ENCODE data around the gene ATAD3A. TPM values are rescaled to one million over a fixed set of nuclear protein-coding genes. Genes with fewer than 3 reads are reported as not detected.
"Not testable (repeated sequence)": the region's sequence is repeated elsewhere in the genome, so short reads cannot be mapped to it uniquely, and the experiment has no call there.

ATAD3A gene
- 29.3 and 59.4 TPM in 2 replicates for total RNA-seq

- peak; percentile 99 for DNase-seq
These were observed at the start of gene ATAD3A for GRCh38 chr1:1511533-1512285. Gene ATAD3A (plus strand): TSS chr1:1512162. CDS start chr1:1512269, 107 bp downstream.

GRCh38 chr1:1462318-1462966 is 49.5 kb upstream of the ATAD3A start:
- no peak for DNase-seq

- no peak for DNase-seq
These were observed 48.6 kb upstream of the ATAD3A start for GRCh38 chr1:1463312-1463711.

DNA sequence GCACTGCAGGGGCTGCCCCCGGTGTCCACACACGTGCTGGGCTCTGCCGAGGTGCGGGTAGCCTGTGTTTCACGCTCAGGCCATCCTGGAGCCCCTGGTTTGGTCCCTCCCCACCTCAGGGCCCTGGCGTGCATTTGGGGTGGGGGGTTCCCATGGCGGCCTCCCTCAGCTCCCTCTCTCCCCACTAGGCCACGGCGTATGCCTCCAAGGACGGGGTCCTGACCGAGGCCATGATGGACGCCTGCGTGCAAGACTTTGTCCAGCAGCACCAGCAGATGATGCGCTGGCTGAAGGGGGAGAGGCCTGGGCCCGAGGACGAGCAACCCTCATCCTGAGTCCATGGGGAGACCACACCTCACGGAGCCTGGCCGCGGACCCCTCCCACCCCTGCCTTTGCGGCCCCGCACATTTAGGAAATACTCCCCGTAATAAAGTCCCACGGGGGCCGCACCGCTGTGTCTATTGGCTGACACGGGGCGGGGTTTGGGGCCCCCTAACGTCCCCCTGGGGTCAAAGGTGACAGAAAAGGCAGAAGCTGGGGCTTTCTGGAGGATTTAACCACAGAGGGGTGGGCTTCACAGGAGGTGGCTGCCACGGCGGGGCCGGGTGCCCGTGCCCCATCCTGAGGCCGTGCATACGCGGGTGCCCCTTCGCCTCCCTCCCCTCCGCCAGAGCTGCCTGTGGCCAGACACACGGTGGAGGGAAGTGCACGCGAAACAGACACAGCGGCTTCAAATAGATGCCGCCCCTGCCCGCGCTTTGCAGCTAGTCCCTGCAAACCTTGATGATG is 43.6 kb upstream of the ATAD3A start:
- DNase-seq, result not testable (repeated sequence)

DNA sequence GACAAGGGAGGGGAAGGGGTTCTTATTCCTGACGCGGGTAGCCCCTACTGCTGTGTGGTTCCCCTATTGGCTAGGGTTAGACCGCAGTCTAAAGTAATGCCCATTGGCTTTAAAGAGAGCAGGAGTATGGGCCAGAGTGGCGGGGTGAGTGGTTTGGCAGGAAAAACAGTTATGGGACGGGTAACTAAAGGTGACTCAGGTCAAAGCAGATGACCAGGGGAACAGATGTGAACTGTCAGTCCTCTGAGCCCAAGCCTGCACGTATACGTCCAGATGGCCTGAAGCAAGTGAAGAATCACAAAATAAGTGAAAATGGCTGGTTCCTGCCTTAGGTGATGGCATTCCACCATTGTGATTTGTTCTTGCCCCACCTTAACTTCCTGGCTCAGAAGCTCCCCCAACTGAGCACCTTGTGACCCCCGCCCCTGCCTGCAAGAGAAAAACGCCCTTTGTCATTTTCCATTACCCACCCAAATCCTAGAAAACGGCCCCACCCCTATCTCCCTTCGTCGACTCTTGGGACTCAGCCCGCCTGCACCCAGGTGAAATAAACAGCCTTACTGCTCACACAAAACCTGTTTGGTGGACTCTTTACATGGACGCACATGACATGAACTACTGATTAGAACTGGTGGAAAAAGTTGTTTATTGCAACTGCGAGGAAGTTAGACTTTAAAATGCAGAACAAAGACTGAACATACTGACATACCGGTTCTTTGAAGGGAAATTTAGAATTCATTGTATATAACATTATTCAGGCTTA is 41.2 kb upstream of the ATAD3A start:
- no peak for DNase-seq

GRCh38 chr1:1471389-1472052 is 40.4 kb upstream of the ATAD3A start, which contains the start of gene ATAD3B:
Gene ATAD3B (plus strand): TSS chr1:1471765. CDS start chr1:1471885, 120 bp downstream.
- peak; percentile 96 for DNase-seq

- peak; percentile 9 for DNase-seq
These were observed 39.7 kb upstream of the ATAD3A start for GRCh38 chr1:1472053-1472876.

DNA sequence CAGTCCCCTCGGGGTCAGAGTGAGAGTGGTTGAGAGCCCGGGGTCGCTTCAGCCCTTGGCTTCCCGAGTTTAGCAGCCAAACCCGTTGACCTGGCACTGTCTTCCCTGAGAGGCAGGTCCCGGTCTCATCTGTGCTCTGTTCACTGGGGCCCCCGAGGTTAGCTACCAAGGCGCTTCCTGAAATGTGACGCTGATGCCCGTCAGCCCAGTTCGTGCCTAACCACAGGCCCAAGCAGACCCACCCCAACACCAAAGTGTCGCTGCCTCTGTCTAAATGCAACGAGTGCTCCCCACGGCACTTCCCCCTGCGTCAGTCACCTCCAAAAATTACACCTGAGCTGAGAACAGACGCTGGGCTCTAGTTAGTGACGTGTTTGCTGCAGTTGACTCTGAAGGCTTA is 36.0 kb upstream of the ATAD3A start:
- DNase-seq, result not testable (repeated sequence)

DNA sequence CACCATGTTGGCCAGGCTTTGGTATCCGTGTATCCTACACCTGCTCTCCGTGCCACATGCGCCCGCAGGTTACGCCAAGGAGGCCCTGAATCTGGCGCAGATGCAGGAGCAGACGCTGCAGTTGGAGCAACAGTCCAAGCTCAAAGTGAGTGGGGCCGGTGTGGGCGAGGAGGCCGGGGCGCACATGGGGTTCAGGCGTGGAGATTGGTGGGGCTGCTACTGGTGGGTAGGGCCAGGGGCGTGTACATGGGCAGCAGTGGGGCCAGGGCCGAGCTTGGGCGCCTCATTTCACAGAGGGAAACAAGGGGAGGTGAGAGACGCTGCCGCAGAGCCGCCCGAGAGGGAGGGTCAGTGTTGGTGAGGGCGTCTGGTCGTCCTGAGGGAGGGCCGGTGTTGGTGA is 34.8 kb upstream of the ATAD3A start:
- no peak for DNase-seq

DNA sequence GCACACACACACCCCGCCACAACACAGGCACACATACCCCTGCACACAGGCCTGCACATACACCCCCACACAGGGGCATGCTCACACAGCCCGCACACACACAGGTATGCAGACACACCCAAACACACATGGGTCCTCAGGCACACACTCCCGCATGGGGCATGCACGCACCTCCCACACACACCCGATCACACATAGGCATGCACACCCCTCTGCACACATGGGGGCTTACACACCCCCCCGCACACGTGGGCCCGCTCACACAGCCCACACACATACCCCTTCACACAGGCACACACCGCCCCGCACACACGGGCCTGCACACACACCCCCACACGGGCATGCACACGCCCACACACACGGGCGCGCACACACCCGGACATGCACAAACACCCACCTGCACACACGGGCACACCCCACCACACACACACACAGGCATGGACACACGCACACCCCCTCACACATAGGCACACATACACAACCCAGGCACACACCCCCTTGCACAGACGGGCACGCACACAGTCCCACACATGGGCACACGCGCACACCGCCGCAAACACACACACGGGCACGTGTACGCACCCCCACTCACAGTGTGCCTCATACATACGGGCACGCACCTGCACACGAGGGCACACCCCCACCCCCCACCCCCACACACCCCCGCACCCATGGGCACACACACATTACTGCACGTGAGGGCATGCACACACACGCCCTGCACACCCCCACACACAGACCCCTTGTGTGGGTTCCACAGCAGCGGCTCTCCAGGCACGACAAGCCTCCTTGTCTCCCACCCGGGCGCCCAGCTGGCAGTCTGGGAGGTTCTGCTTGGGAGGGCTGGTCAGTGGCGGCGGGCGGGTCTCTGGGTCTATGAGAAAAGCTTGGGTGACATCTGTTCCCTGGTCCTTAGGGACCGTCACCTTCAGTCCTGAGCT is 32.1 kb upstream of the ATAD3A start:
- no peak for DNase-seq

DNA sequence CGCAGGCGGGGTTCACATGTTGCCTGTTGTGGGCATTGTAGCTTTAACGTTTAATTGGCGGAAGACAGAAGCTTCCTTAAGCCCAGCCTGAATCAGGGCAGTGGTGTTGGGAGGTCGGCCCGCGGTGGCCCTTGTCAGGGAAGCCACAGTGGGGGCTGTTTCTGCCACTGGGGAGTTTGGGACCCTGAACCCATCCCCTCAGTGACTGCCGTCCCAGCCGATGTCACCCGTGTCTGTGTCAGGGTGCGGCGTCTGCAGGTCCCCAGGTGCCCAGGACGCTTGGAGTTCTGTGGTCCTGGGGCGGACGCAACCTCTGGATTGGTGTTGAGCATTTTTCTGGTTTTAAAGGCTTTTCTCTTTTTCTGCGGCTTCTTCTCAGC is 31.5 kb upstream of the ATAD3A start:
- not testable (repeated sequence) for DNase-seq

- not testable (repeated sequence) for DNase-seq
These were observed 30.2 kb upstream of the ATAD3A start for GRCh38 chr1:1481811-1482210.

DNA sequence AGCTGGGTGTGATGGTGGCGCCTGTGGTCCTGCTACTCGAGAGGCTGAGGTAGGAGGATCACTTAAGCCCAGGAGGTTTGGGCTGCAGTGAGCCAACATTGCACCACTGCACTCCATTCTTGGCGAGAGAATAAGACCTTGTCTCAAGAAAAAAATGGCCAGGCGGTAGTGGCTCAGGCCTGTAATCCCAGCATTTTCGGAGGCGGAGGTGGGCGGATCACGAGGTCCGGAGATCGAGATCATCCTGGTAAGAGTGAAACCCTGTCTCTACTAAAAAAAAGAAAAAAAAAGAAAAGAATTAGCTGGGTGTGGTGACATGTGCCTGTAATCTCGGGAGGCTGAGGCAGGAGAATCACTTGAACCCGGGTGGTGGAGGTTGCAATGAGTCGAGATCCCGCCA is 29.1 kb upstream of the ATAD3A start:
- DNase-seq, result no peak

DNA sequence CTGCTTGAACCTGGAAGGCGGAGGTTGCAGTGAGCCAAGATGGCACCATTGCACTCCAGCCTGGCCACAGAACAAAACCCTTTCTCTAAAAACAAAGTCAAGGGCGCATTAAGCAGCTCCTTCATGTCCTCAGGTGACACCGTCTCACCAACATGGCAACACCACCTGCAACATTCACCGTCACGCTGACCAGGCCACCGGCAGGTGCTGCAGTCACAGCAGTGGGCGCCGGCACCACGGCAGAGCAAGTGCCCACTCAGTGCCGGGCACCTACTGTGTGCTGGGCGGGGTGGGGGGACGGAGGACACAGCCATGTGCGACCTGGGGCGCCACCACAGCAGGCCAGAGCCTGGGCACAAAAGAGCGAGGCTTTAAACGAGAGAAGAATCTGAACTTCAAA is 28.2 kb upstream of the ATAD3A start:
- DNase-seq, result no peak

DNA sequence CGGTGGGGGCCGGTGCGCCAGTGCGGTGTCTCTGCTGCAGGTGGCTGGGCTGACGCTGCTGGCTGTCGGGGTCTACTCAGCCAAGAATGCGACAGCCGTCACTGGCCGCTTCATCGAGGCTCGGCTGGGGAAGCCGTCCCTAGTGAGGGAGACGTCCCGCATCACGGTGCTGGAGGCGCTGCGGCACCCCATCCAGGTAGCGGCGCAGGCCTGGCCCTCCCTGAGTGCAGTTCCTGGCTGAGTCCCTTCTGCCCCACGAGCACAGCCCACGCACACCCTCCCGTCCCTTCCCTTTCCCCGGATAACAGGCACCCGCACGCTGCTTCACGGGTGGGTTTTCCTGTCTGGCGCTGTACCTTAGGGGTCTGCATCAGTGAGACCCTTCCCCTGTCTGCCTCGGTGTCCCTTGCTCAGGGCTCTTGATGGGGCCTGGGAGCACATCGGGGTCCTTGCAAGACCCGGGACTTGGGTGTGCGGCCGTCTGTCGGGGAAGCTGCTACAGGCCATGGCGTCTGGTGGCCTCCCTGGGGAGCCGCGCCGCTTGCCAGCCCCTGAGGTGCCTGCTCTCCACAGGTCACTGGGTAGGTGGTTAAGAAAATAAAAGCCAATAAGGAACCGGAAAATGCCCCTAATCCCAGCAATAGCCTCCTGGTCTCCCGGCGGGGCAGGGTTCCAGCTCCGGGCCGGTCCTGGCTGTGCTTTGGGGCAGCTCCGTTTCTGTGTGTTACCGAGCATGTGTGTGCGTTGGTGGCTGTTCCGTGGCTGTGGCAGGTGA is 26.8 kb upstream of the ATAD3A start:
- not testable (repeated sequence) for DNase-seq

GRCh38 chr1:1485755-1486317 is 26.1 kb upstream of the ATAD3A start:
- not testable (repeated sequence) for DNase-seq

- DNase-seq, result no peak
These were observed 24.3 kb upstream of the ATAD3A start for GRCh38 chr1:1487701-1488100.

- DNase-seq, result no peak
These were observed 22.7 kb upstream of the ATAD3A start for GRCh38 chr1:1489231-1489630.

DNA sequence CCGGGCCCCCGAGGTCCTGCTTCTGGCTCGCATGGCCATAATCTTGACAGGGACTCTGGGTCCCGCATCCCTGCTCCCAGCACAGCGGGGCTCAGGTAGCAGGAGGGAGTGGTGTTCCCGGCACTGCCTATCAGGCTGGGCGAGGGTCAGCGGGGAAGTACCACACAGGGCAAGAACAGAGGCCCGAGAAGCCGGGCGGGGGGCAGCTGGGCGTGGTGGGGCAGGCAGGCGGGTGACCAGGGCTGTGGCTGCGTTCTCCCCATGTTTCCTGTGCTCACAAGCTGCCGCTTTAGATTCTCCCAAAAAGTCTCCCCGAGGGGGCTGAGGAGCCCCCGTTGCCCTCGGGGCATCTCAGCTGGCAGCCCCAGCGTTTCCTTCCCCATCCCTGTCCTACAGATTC is 22.1 kb upstream of the ATAD3A start:
- DNase-seq, result no peak

Data from dermis blood vessel endothelial cell (primary cell).